Panc1 (cell line): ENCODE measurements around the gene TRAF6.

ENCODE experiments used
- CTCF ChIP-seq: fragments of 450-650 bp; IDR thresholded peaks from 2 replicates; pipeline ENCODE4 v1.5.1; 2017; ENCODE audit warnings: mild to moderate bottlenecking
- POLR2AphosphoS5 ChIP-seq: IDR thresholded peaks from 2 replicates; pipeline ENCODE4 v1.6.1; 2012; ENCODE audit warnings: mild to moderate bottlenecking, low read depth, low read length, moderate library complexity
- REST ChIP-seq, 2 experiments: IDR thresholded peaks; 2 replicates each; pipeline ENCODE4 v1.6.1; 2011 to 2012; ENCODE audit warnings: low read depth in 2 of 2, control low read depth in 1 of 2, low read length in 1 of 2, mild to moderate bottlenecking in 1 of 2, moderate library complexity in 1 of 2; ENCODE audit not compliant: insufficient read depth in 1 of 2
- SIN3A ChIP-seq: IDR thresholded peaks from 2 replicates; pipeline ENCODE4 v1.6.1; 2012; ENCODE audit warnings: low read depth, mild to moderate bottlenecking, low read length, moderate library complexity, borderline replicate concordance; ENCODE audit not compliant: insufficient read depth

GRCh38 chr11:36508743-36509142, 1.3 kb downstream of the TRAF6 start:
- TF ChIP-seq CTCF (no peak), REST (IDR thresholded peaks at IDR 0.05; ENCODE audit: insufficient read depth in 1 of 2, low read depth in 2 of 2, low read length in 1 of 2) (no peak), POLR2AphosphoS5 (no peak), SIN3A (no peak)
